Panc1 (cell line): ENCODE results near the gene TSC2.
"Not testable (repeated sequence)": the region's sequence is repeated elsewhere in the genome, so short reads cannot be mapped to it uniquely, and the experiment has no call there.

Experiments
- CTCF ChIP-seq: fragments of 450-650 bp; IDR thresholded peaks from 2 replicates; pipeline ENCODE4 v1.5.1; 2017; ENCODE audit warnings: mild to moderate bottlenecking
- REST ChIP-seq, 2 experiments: IDR thresholded peaks; 2 replicates each; pipeline ENCODE4 v1.6.1; 2011 to 2012; ENCODE audit warnings: low read depth in 2 of 2, control low read depth in 1 of 2, low read length in 1 of 2, mild to moderate bottlenecking in 1 of 2, moderate library complexity in 1 of 2; ENCODE audit not compliant: insufficient read depth in 1 of 2

DNA sequence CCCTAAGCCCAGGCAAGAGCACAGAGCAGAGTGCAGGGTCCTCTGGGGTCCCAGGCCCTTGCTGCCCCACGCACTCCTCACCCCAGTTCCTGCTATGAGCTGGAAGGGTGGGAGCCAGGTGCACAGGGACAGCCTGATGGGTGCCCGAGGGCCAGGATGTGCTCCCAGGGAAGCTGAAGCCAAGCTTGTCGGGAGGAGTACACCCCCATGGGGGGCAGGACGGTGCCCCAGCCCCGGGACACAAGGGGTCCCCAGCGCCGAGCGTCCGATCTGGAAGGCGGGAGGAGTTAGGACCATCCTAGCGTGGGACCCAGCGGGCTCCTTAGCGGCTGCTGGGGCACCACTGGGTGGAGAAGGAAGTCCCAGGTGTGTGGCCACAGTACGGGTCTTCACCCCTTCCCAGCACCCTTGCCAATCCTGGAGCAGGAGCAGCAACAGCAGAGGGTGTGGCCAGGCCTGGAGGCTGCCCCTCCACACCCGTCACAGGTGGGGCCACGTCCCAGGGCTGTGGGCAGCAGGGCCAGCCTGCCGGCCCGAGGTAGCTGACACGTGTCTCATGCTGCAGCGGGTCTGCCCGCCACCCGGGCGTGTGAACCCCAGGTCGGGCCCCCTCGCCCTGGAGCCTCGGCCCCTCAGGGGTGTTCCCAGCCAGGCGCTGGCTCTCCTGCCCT lies 76.1 kb downstream of the TSC2 start:
- TF ChIP-seq CTCF; REST (IDR thresholded peaks at IDR 0.05; ENCODE audit: insufficient read depth in 1 of 2, low read depth in 2 of 2, low read length in 1 of 2): not testable (repeated sequence)
